Stimulated activated CD8-positive, alpha-beta memory T cell treated with anti-CD3 and anti-CD28 coated beads, Interleukin-2, amount 100 ng/mL, for 1 hour (primary cell): Measurements from ENCODE around the gene DACT3.

Experiments
- DNase-seq, 2 donors: peaks; one replicate each; pipeline ENCODE4 v3.0.0-alpha.2; 2020; ENCODE audit warnings: low read depth in 2 of 2

The DACT3 gene

GRCh38 chr19:46598372-46598917 is 62.5 kb downstream of the DACT3 start:
- no peak for DNase-seq
